Ovary (tissue), 3 donors: ENCODE results near the gene MYO15B.
A peak's percentile ranks its signal among the peaks of the same experiment; 100 is the strongest.

Experiments
- CTCF ChIP-seq, 3 donors: fragments of 450-650 bp in 2 of 3; fragments of 200-600 bp in 1 of 3; IDR thresholded peaks; one replicate each; pipeline versions ENCODE4 v1.5.1 to v1.8.0; 2016 to 2022; ENCODE audit warnings: antibody characterized with exemption in 3 of 3, mild to moderate bottlenecking in 1 of 3
- POLR2A ChIP-seq: fragments of 450-650 bp; IDR thresholded peaks from one replicate; pipeline ENCODE4 v1.6.1; 2017; ENCODE audit warnings: antibody characterized with exemption, mild to moderate bottlenecking, moderate library complexity
- donor health status: DM: no; HTN: no; CAD: no.

GRCh38 chr17:75633486-75634375 is 46.1 kb downstream of the MYO15B start:
- TF ChIP-seq CTCF (IDR thresholded peaks at IDR 0.05) = peak; percentile 40 to 54 (median 41)
- no peak for TF ChIP-seq POLR2A
